Upper lobe of left lung (tissue), 4 donors: ENCODE results near the gene CUEDC1.

ENCODE experiments used
- EP300 ChIP-seq, 4 donors: sonication (generic); formaldehyde crosslinking; IDR thresholded peaks; one replicate each; pipeline ENCODE4 v1.5.1; 2017; ENCODE audit warnings: antibody characterized with exemption in 4 of 4, control low read depth in 2 of 4
- POLR2A ChIP-seq, 4 donors: fragments of 450-650 bp; IDR thresholded peaks; one replicate each; pipeline ENCODE4 v1.5.1; 2016 to 2017; ENCODE audit warnings: antibody characterized with exemption in 4 of 4, mild to moderate bottlenecking in 2 of 4
- TF ChIP-seq, protein P1 (sequence below), 6 experiments: fragments of 450-650 bp in 4 of 6; fragments of 200-600 bp in 2 of 6; sonication (generic) in 2 of 6; IDR thresholded peaks; one replicate each; pipeline ENCODE4 v1.5.1; 2016 to 2019; ENCODE audit warnings: antibody characterized with exemption in 6 of 6

DNA sequence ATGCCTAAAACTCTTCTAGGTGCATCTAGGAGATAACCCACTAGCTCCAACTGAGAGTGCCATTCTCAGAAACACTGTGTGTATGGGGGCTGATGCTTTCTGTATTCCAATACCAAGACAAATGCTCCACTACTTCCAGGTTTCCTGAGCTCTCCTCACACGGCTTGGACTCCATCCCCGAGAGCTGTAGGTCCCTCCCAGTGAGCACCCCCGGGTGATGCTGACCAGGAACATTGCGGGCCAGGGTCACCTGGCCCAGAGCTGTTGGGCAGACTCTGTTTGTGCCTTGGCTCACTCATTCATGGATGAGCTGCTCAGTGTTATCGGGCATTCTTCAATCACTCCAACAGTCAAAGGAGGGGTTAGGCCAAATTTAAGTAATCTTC, 7.0 kb downstream of the CUEDC1 start:
- TF ChIP-seq, protein P1, sequence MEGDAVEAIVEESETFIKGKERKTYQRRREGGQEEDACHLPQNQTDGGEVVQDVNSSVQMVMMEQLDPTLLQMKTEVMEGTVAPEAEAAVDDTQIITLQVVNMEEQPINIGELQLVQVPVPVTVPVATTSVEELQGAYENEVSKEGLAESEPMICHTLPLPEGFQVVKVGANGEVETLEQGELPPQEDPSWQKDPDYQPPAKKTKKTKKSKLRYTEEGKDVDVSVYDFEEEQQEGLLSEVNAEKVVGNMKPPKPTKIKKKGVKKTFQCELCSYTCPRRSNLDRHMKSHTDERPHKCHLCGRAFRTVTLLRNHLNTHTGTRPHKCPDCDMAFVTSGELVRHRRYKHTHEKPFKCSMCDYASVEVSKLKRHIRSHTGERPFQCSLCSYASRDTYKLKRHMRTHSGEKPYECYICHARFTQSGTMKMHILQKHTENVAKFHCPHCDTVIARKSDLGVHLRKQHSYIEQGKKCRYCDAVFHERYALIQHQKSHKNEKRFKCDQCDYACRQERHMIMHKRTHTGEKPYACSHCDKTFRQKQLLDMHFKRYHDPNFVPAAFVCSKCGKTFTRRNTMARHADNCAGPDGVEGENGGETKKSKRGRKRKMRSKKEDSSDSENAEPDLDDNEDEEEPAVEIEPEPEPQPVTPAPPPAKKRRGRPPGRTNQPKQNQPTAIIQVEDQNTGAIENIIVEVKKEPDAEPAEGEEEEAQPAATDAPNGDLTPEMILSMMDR (IDR thresholded peaks at IDR 0.05) = no peak
- no peak for TF ChIP-seq POLR2A (IDR thresholded peaks at IDR 0.05)
- no peak for TF ChIP-seq EP300 (IDR thresholded peaks at IDR 0.05)
